ENCODE results near the gene ARHGAP18. TPM values are rescaled to one million over a fixed set of nuclear protein-coding genes. Genes with fewer than 3 reads are reported as not detected.

Gene ARHGAP18
- total and polyA plus RNA-seq, 10 of the 15 experiments (the other 5 are each of a cell fraction or from before 2014, with no cell fraction given): 18.2 to 52.2 (median 31.7) TPM

DNA sequence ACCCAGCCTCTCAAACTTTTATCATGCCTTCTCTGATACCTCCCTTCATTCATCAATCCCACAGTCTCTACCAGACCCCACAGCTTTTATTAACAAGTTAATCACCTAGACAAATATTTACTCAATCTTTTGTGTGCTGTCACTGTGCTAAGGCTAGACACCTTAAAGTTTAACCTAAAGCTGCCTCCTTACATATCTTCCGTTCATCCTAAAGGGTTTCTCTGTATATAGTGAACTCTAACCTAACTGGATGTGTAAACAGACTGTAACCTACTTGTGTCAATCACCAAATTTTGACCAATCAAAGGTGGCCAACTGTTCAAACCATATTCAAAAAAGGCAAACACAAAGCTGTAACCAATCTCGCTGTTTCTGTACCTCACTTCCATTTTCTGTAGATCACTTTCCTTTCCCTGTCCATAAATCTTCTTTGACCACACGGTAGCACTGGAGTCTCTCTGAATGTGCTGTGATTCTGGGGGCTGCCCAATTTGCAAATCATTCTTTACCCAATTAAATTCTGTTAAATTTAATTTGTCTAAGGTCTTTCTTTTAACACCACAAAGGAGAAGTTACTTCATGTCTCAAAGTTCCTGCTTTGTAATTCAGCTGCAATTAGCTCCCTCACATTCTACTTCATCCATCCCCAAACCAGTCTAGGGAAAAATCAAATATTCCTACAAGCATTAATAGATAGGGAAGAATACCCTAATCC, 72.5 kb downstream of the ARHGAP18 start (continued):
- TF ChIP-seq, protein P1, sequence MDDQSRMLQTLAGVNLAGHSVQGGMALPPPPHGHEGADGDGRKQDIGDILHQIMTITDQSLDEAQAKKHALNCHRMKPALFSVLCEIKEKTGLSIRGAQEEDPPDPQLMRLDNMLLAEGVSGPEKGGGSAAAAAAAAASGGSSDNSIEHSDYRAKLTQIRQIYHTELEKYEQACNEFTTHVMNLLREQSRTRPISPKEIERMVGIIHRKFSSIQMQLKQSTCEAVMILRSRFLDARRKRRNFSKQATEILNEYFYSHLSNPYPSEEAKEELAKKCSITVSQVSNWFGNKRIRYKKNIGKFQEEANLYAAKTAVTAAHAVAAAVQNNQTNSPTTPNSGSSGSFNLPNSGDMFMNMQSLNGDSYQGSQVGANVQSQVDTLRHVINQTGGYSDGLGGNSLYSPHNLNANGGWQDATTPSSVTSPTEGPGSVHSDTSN (IDR thresholded peaks at IDR 0.05; ENCODE audit: insufficient replicate concordance, low read depth, low read length): peak; percentile 10
- TF ChIP-seq, protein P2, sequence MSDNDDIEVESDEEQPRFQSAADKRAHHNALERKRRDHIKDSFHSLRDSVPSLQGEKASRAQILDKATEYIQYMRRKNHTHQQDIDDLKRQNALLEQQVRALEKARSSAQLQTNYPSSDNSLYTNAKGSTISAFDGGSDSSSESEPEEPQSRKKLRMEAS (IDR thresholded peaks at IDR 0.05; ENCODE audit: low read depth, low read length): no peak

DNA sequence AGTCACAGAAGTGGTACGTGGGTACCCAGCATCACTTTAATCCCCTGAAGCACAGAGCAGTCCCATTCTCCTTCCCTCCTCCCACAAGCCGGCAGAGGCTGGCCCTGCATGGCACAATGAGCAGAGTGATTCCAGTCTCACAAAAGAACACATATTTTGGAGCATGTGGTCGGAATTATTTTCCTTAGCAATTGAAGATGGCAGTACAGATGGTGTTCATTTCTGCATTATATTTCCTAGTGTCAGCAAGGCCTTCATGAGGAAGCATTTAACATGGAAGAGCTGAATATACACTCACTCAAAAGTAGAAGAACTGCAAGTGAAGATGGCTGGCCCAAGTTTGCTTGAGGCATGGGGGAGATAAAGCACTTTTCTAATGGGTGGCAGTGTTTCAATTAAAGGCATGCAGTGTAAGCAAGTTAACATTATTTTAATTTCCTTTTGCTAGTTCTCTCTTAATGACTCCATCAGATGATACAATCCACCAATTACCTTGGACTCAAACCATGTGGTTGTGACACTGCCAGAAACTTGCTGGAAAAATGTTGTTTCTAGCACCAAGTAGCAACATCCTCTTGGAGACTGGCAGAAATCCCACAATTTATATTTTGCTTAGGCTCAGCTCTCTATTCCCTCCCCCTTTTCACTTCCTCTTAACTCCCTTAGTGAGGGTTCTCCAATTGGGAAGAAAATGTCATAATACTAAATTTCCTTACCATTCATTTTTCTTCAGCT, 74.4 kb downstream of the ARHGAP18 start:
- H3K36me3 ChIP-seq (ENCODE audit: control insufficient read depth in 2 of 2, insufficient read depth in 2 of 2, low read length in 1 of 2): peaks cover 8 to 30% of the 10 kb centered on the region in 2 experiments
- H3K4me3 ChIP-seq: no peak overlapping the region
- WGBS (ENCODE audit: insufficient coverage, insufficient replicate concordance, low lambda C conversion rate, missing lambda C conversion rate): 69% methylated on average over 3 of the region's 3 CpGs
- H3K4me2 ChIP-seq (ENCODE audit: control insufficient read depth, insufficient read depth): no peak overlapping the region
- intact Hi-C loops (cut with micrococcal nuclease; ENCODE audit: unreplicated experiment): no loop called here
- H3K79me2 ChIP-seq (ENCODE audit: control insufficient read depth, insufficient read depth, low read length): peaks cover 2% of the 10 kb centered on the region
- DNase-seq (ENCODE audit: low read depth, low spot score) (no peak), ATAC-seq (no peak), FAIRE-seq (no peak)
- no peak overlapping the region for H3K27ac ChIP-seq (ENCODE audit: control insufficient read depth, insufficient read depth)
- no peaks in the 10 kb centered on the region; the same call in 2 of the 3 replicates for H3K9me3 ChIP-seq (replicated peaks; ENCODE audit: control insufficient read depth, insufficient read depth, low read length)
- BruUV-seq (replicated peaks): no TSS peak
- TF ChIP-seq CBFB (IDR thresholded peaks at IDR 0.05; ENCODE audit: low read depth): no peak
- no peak for TF ChIP-seq NRF1 (conservative IDR thresholded peaks at IDR 0.05; ENCODE audit: low read depth, low read length)
- TF ChIP-seq, protein P3, sequence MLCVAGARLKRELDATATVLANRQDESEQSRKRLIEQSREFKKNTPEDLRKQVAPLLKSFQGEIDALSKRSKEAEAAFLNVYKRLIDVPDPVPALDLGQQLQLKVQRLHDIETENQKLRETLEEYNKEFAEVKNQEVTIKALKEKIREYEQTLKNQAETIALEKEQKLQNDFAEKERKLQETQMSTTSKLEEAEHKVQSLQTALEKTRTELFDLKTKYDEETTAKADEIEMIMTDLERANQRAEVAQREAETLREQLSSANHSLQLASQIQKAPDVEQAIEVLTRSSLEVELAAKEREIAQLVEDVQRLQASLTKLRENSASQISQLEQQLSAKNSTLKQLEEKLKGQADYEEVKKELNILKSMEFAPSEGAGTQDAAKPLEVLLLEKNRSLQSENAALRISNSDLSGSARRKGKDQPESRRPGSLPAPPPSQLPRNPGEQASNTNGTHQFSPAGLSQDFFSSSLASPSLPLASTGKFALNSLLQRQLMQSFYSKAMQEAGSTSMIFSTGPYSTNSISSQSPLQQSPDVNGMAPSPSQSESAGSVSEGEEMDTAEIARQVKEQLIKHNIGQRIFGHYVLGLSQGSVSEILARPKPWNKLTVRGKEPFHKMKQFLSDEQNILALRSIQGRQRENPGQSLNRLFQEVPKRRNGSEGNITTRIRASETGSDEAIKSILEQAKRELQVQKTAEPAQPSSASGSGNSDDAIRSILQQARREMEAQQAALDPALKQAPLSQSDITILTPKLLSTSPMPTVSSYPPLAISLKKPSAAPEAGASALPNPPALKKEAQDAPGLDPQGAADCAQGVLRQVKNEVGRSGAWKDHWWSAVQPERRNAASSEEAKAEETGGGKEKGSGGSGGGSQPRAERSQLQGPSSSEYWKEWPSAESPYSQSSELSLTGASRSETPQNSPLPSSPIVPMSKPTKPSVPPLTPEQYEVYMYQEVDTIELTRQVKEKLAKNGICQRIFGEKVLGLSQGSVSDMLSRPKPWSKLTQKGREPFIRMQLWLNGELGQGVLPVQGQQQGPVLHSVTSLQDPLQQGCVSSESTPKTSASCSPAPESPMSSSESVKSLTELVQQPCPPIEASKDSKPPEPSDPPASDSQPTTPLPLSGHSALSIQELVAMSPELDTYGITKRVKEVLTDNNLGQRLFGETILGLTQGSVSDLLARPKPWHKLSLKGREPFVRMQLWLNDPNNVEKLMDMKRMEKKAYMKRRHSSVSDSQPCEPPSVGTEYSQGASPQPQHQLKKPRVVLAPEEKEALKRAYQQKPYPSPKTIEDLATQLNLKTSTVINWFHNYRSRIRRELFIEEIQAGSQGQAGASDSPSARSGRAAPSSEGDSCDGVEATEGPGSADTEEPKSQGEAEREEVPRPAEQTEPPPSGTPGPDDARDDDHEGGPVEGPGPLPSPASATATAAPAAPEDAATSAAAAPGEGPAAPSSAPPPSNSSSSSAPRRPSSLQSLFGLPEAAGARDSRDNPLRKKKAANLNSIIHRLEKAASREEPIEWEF (IDR thresholded peaks at IDR 0.05; ENCODE audit: insufficient replicate concordance, low read depth, low read length): no peak
- TF ChIP-seq SPI1 (IDR thresholded peaks at IDR 0.05; ENCODE audit: borderline replicate concordance, insufficient read depth, low read depth, low read length): 0 out of 2 replicates have a peak, but pooled peaks have one; percentile 9
- H3K9ac ChIP-seq (ENCODE audit: control insufficient read depth, insufficient read depth, low read length): no peak overlapping the region
- ChIA-PET POLR2A (no interaction called here), SMC1A (ENCODE audit: uncharacterized antibody, unreplicated experiment) (interaction anchor here (1.0 to 4.6 kb wide), 5 partner anchors 8 to 38 kb away, joined by 3 to 16 read pairs (median 6); no protein-coding TSS in a partner anchor), RAD21 (ENCODE audit: unreplicated experiment) (no interaction called here), CTCF (interaction anchor here (0.7 kb wide), 2 partner anchors 36 to 128 kb away, joined by 3 read pairs; no protein-coding TSS in a partner anchor)
- H4K20me1 ChIP-seq (ENCODE audit: control insufficient read depth, insufficient read depth): no peaks in the 10 kb centered on the region
- peaks cover 16% of the 10 kb centered on the region; the same call in 1 of the 2 replicates for H3K4me1 ChIP-seq (ENCODE audit: control insufficient read depth, insufficient read depth, low read length)
- no peak overlapping the region for H2AFZ ChIP-seq (ENCODE audit: control insufficient read depth, low read depth, low read length)
- in situ Hi-C loops (cut with MboI): no loop called here
- H3K27me3 ChIP-seq (replicated peaks in 1 of 2; ENCODE audit: control insufficient read depth in 2 of 2, insufficient read depth in 2 of 2, low read length in 1 of 2): no peaks in the 10 kb centered on the region

Data from GM12878 (cell line).